ENCODE data around the gene FOXA2.

Gene FOXA2

DNA sequence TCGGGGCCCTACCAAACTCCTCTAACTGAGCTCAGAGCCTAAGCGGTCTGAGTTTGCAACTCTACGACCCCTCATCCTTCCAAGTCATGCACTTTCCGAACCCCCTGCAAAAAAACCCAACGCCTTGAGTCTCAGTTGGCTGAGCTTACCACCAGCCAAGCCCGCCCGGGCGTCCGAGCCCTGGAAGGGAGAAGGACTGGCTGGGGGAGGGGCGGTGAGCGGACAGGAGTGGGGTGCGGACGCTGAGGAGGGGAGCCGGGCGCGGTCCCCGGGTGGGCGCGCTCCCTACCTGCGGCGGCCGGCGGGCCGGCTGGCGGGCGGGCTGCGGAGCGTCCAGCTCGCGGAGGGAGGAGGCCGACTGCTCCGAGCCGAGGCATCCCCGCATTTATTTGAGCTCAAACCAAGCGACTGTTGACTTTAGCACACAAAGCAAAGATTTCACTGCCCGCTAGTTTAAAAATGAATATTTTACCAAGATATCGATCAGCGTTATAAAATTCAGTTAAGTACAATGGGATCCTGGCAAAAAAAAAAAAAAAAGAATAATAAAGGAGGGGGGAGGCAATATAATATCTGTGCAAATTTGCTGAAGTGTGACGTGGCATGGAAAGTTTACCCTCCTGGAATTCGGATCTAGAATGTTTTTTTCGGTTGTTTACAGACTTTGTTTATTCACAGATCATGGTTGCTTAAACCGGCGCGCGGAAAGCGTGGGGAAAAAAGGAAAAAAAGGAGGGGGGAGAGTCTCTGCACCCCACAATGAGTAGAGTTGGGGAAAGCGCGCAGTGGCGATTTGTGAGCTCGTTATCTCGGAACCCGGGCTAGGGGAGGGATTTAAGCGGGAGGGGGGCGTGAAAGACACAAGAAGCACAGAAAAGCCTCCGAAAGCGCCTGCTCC, 5.9 kb downstream of the FOXA2 start:
- peaks cover 59 to 76% of the 10 kb centered on the region in 2 donors for H3K27me3 ChIP-seq (ENCODE audit: control insufficient read depth in 1 of 2, insufficient read depth in 2 of 2, low read length in 2 of 2)
- peak overlapping the region; percentile 36 to 47 for H3K4me3 ChIP-seq (ENCODE audit: low read depth in 1 of 2, low read length in 2 of 2)

DNA sequence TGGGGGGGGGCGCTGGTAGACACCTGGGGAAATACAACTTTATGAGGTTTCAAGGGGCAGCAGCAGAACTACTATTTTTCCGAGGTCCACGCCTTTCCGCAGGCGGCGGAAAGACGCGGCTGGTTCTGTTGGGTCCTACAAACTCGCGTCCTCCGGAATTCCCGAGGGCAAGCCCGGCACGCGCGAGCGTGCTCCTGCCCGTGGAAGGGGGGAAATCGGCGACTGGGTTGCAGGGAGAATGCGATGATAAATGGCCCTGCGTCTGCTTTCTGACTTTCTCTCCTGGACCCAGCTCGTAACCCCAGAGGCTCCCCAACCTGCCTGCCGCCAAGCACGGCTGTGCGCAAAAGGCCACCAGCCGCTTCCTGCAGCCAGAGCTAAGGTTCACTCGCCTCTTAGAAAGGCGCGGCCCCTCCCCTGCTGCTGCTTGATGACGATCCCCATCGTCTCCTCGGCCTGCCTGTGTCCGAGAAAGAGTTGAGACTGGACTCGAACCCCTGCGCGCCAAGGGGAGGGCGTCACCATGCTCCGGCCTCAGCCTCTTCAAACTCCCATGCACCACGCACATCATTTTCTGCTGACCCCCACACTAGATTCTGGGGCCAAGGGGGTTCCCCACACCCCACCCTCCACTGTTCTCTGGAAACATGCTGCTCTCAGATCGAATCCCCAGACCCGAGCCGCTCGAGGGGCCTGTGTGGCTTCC, 6.7 kb downstream of the FOXA2 start:
- no peaks in the 10 kb centered on the region for H3K9me3 ChIP-seq (ENCODE audit: control insufficient read depth in 1 of 2, low read length in 2 of 2)
- H3K27ac ChIP-seq (ENCODE audit: low read depth, low read length), result no peak overlapping the region
- H3K36me3 ChIP-seq (ENCODE audit: control insufficient read depth in 1 of 2, insufficient read depth in 2 of 2, low read length in 2 of 2), result no peaks in the 10 kb centered on the region
- H3K4me3 ChIP-seq (ENCODE audit: low read depth in 1 of 2, low read length in 2 of 2), result peak overlapping the region; percentile 36 to 47
- no peaks in the 10 kb centered on the region for H3K4me1 ChIP-seq (ENCODE audit: control insufficient read depth in 1 of 2, insufficient read depth in 2 of 2, low read length in 2 of 2)
- H3K27me3 ChIP-seq (ENCODE audit: control insufficient read depth in 1 of 2, insufficient read depth in 2 of 2, low read length in 2 of 2), result peaks cover 61 to 69% of the 10 kb centered on the region in 2 donors
- peak overlapping the region in 1 of 2 donors; percentile 25 for H3K9ac ChIP-seq (ENCODE audit: low read depth in 1 of 2, low read length in 2 of 2)

More for the DNA sequence above, 5.9 kb downstream of the FOXA2 start:
- H3K4me1 ChIP-seq (ENCODE audit: control insufficient read depth in 1 of 2, insufficient read depth in 2 of 2, low read length in 2 of 2), result peaks cover 0 to 6% of the 10 kb centered on the region in 2 donors
- peak overlapping the region in 1 of 2 donors; percentile 25 for H3K9ac ChIP-seq (ENCODE audit: low read depth in 1 of 2, low read length in 2 of 2)
- H3K9me3 ChIP-seq (ENCODE audit: control insufficient read depth in 1 of 2, low read length in 2 of 2), result no peaks in the 10 kb centered on the region
- no peaks in the 10 kb centered on the region for H3K36me3 ChIP-seq (ENCODE audit: control insufficient read depth in 1 of 2, insufficient read depth in 2 of 2, low read length in 2 of 2)
- H3K27ac ChIP-seq (ENCODE audit: low read depth, low read length), result no peak overlapping the region

DNA sequence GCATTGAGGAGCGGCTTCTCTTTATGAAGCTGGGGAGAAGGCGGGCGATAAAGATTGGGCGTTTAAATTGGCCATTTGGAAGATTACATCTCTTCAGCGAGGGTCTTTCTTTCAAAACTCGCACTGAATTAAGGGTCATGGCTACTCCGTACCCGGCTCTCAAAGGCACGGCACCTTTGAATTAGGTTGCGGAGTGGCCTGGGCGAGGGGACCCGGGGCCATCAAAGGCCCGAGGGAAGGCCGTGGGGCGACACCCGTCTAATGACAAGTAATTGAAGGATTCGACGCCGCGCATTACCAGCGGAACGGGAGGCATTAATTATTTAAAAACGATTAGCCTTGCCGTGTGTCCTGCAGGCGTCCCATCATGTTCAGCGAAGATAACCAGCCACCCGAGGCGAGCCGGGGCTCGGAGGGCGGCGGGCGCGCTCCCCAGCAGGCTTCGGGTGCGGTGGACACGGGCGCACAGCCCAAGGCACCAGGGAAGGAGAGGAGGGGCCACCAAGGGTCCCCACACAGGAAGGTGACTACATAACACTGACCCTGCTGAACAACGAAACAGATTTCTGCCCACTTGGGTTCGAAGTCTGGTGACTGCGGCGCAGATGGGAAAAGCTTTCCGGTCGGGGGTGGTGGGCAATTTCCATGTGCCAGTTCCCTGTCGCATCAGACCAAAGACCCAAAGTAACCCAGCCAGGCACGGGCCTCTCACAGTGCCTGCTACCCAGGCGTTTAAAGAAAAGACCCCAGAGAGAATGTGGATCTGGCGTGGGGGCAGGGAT, 7.4 kb downstream of the FOXA2 start:
- Histone ChIP-seq H3K4me1 (ENCODE audit: control insufficient read depth in 1 of 2, insufficient read depth in 2 of 2, low read length in 2 of 2) (no peaks in the 10 kb centered on the region), H3K27me3 (ENCODE audit: control insufficient read depth in 1 of 2, insufficient read depth in 2 of 2, low read length in 2 of 2) (peaks cover 66 to 67% of the 10 kb centered on the region in 2 donors), H3K9ac (ENCODE audit: low read depth in 1 of 2, low read length in 2 of 2) (peak overlapping the region in 1 of 2 donors; percentile 25), H3K4me3 (ENCODE audit: low read depth in 1 of 2, low read length in 2 of 2) (no peak overlapping the region), H3K27ac (ENCODE audit: low read depth, low read length) (no peak overlapping the region), H3K36me3 (ENCODE audit: control insufficient read depth in 1 of 2, insufficient read depth in 2 of 2, low read length in 2 of 2) (no peaks in the 10 kb centered on the region), H3K9me3 (ENCODE audit: control insufficient read depth in 1 of 2, low read length in 2 of 2) (no peaks in the 10 kb centered on the region)

DNA sequence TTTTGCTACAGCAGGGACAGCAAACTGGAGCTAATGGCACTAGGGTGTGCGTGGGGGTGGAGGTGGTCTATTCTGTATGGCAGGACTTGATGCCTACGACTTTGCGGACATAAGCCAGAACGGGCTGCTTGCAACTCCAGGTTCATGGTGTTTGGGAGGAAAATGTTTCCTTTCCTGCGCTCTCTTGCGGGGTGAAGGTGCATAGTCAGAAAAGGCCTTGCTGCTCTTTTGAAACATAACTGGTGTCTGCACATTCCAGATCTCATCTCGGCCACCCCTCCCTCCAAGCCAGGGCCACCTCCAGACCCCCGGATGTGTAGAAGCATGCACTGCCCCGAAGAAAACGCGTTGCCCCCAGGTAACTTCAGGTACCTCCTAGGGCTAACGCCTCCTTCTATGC, 8.1 kb downstream of the FOXA2 start:
- Histone ChIP-seq H3K27me3 (ENCODE audit: control insufficient read depth in 1 of 2, insufficient read depth in 2 of 2, low read length in 2 of 2) (peaks cover 68 to 73% of the 10 kb centered on the region in 2 donors), H3K9me3 (ENCODE audit: control insufficient read depth in 1 of 2, low read length in 2 of 2) (no peaks in the 10 kb centered on the region), H3K36me3 (ENCODE audit: control insufficient read depth in 1 of 2, insufficient read depth in 2 of 2, low read length in 2 of 2) (no peaks in the 10 kb centered on the region), H3K9ac (ENCODE audit: low read depth in 1 of 2, low read length in 2 of 2) (no peak overlapping the region), H3K27ac (ENCODE audit: low read depth, low read length) (no peak overlapping the region), H3K4me3 (ENCODE audit: low read depth in 1 of 2, low read length in 2 of 2) (no peak overlapping the region), H3K4me1 (ENCODE audit: control insufficient read depth in 1 of 2, insufficient read depth in 2 of 2, low read length in 2 of 2) (no peaks in the 10 kb centered on the region)

DNA sequence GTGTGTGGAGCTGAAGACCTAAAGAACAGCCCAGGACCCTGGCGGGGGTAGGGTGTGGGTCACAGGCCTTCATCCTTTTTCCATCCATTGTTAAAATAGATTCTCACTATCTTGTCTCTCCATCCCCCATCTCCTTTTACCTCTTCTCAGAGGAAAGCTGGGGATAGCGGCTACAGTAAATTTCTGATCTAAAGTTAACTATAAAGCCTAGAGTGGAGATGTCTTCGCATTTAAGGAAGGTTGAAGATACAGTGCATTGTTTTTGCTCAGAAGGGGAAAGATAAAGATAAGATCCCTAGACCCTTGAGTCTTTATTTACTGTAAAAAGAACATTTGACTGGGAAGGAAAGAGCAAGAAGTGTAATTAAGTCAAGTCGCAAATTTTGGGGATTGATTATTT, 8.6 kb downstream of the FOXA2 start:
- H3K4me3 ChIP-seq (ENCODE audit: low read depth in 1 of 2, low read length in 2 of 2), result peak overlapping the region in 1 of 2 donors; percentile 9
- no peak overlapping the region for H3K9ac ChIP-seq (ENCODE audit: low read depth in 1 of 2, low read length in 2 of 2)

DNA sequence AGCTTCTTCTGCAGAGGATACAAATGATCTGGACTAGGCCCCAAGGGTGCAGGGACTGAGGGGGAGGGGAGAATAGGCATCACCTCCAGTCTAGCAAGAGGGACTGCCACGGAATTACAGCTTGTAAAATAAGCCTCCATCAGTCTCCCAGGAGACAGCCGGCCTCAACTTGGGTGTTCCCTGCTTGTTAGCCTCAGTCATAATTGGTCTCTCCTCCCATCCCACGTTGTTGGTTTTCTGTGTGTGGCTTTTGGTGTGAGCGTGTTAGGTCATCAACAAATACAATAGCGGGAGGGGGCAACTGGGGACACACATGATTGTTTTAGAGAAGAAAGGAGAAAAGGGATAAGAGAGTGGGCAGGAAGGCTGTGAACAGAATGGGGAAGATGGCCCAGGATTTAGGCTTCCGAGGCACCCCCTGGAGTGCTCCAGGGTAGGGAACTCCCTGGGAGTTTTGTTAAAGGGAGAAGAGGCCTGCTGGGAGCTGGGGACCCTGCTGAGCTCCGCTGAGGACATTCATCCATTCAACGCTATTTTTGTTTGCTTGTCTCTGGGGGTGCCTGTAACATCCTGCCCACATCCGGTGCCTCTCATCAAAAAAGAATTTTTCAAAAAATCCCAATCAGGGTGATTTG, 9.2 kb downstream of the FOXA2 start:
- Histone ChIP-seq H3K4me1 (ENCODE audit: control insufficient read depth in 1 of 2, insufficient read depth in 2 of 2, low read length in 2 of 2) (no peaks in the 10 kb centered on the region), H3K9ac (ENCODE audit: low read depth in 1 of 2, low read length in 2 of 2) (no peak overlapping the region), H3K27me3 (ENCODE audit: control insufficient read depth in 1 of 2, insufficient read depth in 2 of 2, low read length in 2 of 2) (peaks cover 72% of the 10 kb centered on the region in 2 donors), H3K9me3 (ENCODE audit: control insufficient read depth in 1 of 2, low read length in 2 of 2) (no peaks in the 10 kb centered on the region), H3K36me3 (ENCODE audit: control insufficient read depth in 1 of 2, insufficient read depth in 2 of 2, low read length in 2 of 2) (no peaks in the 10 kb centered on the region), H3K4me3 (ENCODE audit: low read depth in 1 of 2, low read length in 2 of 2) (peak overlapping the region in 1 of 2 donors; percentile 9), H3K27ac (ENCODE audit: low read depth, low read length) (no peak overlapping the region)

More for the DNA sequence above, 8.6 kb downstream of the FOXA2 start:
- H3K9me3 ChIP-seq (ENCODE audit: control insufficient read depth in 1 of 2, low read length in 2 of 2), result no peaks in the 10 kb centered on the region
- no peaks in the 10 kb centered on the region for H3K4me1 ChIP-seq (ENCODE audit: control insufficient read depth in 1 of 2, insufficient read depth in 2 of 2, low read length in 2 of 2)
- no peaks in the 10 kb centered on the region for H3K36me3 ChIP-seq (ENCODE audit: control insufficient read depth in 1 of 2, insufficient read depth in 2 of 2, low read length in 2 of 2)
- no peak overlapping the region for H3K27ac ChIP-seq (ENCODE audit: low read depth, low read length)
- peaks cover 72 to 77% of the 10 kb centered on the region in 2 donors for H3K27me3 ChIP-seq (ENCODE audit: control insufficient read depth in 1 of 2, insufficient read depth in 2 of 2, low read length in 2 of 2)

DNA sequence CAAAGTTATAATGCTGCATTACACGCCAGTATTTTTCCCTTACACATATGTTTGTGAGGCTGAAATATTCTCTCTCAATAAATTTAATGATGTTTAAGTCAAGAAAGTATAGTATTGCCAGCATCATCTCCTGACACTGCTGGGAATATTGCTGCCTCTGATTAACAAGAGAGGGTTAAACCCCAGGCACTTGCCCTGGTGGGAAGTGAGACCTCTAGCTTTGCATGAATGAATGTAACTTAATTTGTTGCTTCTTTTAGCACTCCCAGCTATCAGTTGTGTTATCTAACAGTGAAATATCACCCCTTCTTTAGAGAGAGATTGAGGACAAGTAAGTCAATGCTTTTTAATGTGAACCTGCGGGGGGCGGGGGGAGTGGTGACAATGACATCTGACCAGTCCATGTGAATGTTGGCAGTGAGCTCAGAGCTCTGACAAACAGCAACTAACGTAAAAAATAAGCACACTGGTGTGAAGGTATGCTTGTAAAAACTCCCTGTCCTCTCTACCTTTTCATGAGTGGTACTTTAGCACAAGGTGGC, 9.8 kb downstream of the FOXA2 start:
- Histone ChIP-seq H3K27ac (ENCODE audit: low read depth, low read length) (no peak overlapping the region), H3K36me3 (ENCODE audit: control insufficient read depth in 1 of 2, insufficient read depth in 2 of 2, low read length in 2 of 2) (no peaks in the 10 kb centered on the region), H3K4me3 (ENCODE audit: low read depth in 1 of 2, low read length in 2 of 2) (no peak overlapping the region), H3K9ac (ENCODE audit: low read depth in 1 of 2, low read length in 2 of 2) (no peak overlapping the region), H3K9me3 (ENCODE audit: control insufficient read depth in 1 of 2, low read length in 2 of 2) (no peaks in the 10 kb centered on the region), H3K27me3 (ENCODE audit: control insufficient read depth in 1 of 2, insufficient read depth in 2 of 2, low read length in 2 of 2) (peaks cover 72 to 73% of the 10 kb centered on the region in 2 donors), H3K4me1 (ENCODE audit: control insufficient read depth in 1 of 2, insufficient read depth in 2 of 2, low read length in 2 of 2) (no peaks in the 10 kb centered on the region)

DNA sequence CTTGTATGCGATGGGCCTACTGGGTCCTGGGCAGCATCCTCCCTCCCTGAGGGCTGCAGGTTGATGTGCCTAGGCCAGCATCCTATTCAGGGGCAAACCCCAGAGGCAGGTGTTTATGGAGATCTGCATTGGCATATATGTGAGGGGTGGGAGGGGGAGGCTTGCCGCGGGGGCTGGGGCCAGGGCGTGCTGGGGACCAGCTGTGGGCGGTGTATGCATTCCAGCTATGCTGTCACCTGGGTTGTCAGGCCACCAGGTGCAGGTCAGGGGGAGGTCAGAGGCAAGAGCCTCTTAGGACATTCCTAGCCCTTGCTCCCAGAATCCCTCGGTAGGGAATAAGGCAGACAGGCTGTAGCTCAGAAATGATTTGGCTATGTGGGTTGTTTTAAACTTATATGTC, 11.9 kb downstream of the FOXA2 start:
- H3K36me3 ChIP-seq (ENCODE audit: control insufficient read depth in 1 of 2, insufficient read depth in 2 of 2, low read length in 2 of 2), result no peaks in the 10 kb centered on the region
- H3K4me3 ChIP-seq (ENCODE audit: low read depth in 1 of 2, low read length in 2 of 2), result no peak overlapping the region
- no peak overlapping the region for H3K9ac ChIP-seq (ENCODE audit: low read depth in 1 of 2, low read length in 2 of 2)
- no peaks in the 10 kb centered on the region for H3K9me3 ChIP-seq (ENCODE audit: control insufficient read depth in 1 of 2, low read length in 2 of 2)
- H3K27ac ChIP-seq (ENCODE audit: low read depth, low read length), result no peak overlapping the region
- peaks cover 70 to 74% of the 10 kb centered on the region in 2 donors for H3K27me3 ChIP-seq (ENCODE audit: control insufficient read depth in 1 of 2, insufficient read depth in 2 of 2, low read length in 2 of 2)
- H3K4me1 ChIP-seq (ENCODE audit: control insufficient read depth in 1 of 2, insufficient read depth in 2 of 2, low read length in 2 of 2), result no peaks in the 10 kb centered on the region

DNA sequence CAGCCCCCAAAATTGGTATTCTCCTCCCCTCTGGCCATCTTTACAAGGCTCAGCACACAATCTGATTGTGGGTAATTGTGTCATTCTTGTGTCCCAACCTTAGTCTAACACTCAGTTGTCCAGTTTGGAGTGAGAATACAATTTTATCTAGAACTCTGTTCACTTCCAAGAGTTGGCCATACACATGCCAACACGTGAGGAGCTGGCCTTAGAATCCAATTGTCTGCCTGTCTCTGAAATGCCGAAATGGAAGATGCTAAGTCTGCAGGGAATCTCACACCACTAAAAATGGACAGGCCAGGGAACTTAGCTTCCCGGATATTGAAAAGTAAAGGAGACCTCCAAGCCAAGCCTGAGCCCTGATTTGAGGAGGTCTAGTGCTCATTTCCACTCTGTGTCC, 12.3 kb downstream of the FOXA2 start:
- Histone ChIP-seq H3K27ac (ENCODE audit: low read depth, low read length) (no peak overlapping the region), H3K9me3 (ENCODE audit: control insufficient read depth in 1 of 2, low read length in 2 of 2) (no peaks in the 10 kb centered on the region), H3K27me3 (ENCODE audit: control insufficient read depth in 1 of 2, insufficient read depth in 2 of 2, low read length in 2 of 2) (peaks cover 69 to 75% of the 10 kb centered on the region in 2 donors), H3K36me3 (ENCODE audit: control insufficient read depth in 1 of 2, insufficient read depth in 2 of 2, low read length in 2 of 2) (no peaks in the 10 kb centered on the region), H3K9ac (ENCODE audit: low read depth in 1 of 2, low read length in 2 of 2) (no peak overlapping the region), H3K4me1 (ENCODE audit: control insufficient read depth in 1 of 2, insufficient read depth in 2 of 2, low read length in 2 of 2) (no peaks in the 10 kb centered on the region), H3K4me3 (ENCODE audit: low read depth in 1 of 2, low read length in 2 of 2) (no peak overlapping the region)
